Measurements from ENCODE around the gene C4orf50. TPM values are rescaled to one million over a fixed set of nuclear protein-coding genes. Genes with fewer than 3 reads are reported as not detected.

The C4orf50 gene
- total RNA-seq, 1 experiment from 2014 or later: 0.17 TPM

DNA sequence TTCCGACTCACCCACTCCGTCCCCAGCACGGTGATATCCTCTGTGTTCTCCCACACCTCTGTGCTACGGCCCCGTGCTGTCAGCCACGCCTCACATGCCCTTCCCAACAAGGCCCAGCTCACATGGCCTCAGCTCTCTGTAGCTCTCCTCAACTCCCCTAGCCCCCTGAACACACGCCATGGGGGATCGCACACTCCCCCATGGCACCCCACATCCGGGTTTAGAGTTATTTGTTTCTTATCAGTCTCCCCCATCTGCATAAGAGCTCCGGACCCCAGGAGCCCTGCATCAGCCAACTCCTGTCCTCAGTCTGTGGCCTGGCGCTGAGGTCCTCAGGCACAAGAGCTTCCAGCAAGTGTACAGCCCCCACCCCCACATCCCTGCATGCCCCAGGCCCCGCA is 7.0 kb downstream of the C4orf50 start:
- Mint-ChIP-seq H3K4me3 (no peak overlapping the region; a peak in 1 of 5 replicates), H3K4me1 (peaks cover 16 to 18% of the 10 kb centered on the region in 2 experiments), H3K27me3 (ENCODE audit: low read depth) (peaks cover 38% of the 10 kb centered on the region), H3K36me3 (ENCODE audit: insufficient read depth in 1 of 3, low read depth in 3 of 3) (peaks cover 0 to 2% (median 0%) of the 10 kb centered on the region in 3 experiments; a peak in 2 of 7 replicates), H3K9me3 (peaks cover 0 to 3% of the 10 kb centered on the region in 2 experiments; a peak in 1 of 5 replicates), H3K27ac (peak overlapping the region in 1 of 3 experiments; percentile 60; a peak in 2 of 7 replicates)
- H3K27ac ChIP-seq (ENCODE audit: insufficient read length, low read depth, low read length): no peak overlapping the region
- H4K20me1 ChIP-seq (ENCODE audit: control insufficient read depth, insufficient read depth, insufficient read length): no peaks in the 10 kb centered on the region
- no peaks in the 10 kb centered on the region for H3K79me2 ChIP-seq (ENCODE audit: insufficient read depth, low read length)
- no peak overlapping the region for H4K8ac ChIP-seq (replicated peaks; ENCODE audit: insufficient read length, low read depth, low read length)
- H3K27me3 ChIP-seq (ENCODE audit: insufficient read depth, low read length): peaks cover 2% of the 10 kb centered on the region; the same call in 1 of the 2 replicates
- no peaks in the 10 kb centered on the region for H3K4me1 ChIP-seq (ENCODE audit: insufficient read depth, low read length)
- H3K23ac ChIP-seq (ENCODE audit: insufficient read length, low read depth, low read length): no peak overlapping the region
- H3K23me2 ChIP-seq (ENCODE audit: insufficient read length, low read depth, low read length, poor library complexity, severe bottlenecking): no peaks in the 10 kb centered on the region
- TF ChIP-seq, protein P1, sequence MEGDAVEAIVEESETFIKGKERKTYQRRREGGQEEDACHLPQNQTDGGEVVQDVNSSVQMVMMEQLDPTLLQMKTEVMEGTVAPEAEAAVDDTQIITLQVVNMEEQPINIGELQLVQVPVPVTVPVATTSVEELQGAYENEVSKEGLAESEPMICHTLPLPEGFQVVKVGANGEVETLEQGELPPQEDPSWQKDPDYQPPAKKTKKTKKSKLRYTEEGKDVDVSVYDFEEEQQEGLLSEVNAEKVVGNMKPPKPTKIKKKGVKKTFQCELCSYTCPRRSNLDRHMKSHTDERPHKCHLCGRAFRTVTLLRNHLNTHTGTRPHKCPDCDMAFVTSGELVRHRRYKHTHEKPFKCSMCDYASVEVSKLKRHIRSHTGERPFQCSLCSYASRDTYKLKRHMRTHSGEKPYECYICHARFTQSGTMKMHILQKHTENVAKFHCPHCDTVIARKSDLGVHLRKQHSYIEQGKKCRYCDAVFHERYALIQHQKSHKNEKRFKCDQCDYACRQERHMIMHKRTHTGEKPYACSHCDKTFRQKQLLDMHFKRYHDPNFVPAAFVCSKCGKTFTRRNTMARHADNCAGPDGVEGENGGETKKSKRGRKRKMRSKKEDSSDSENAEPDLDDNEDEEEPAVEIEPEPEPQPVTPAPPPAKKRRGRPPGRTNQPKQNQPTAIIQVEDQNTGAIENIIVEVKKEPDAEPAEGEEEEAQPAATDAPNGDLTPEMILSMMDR (conservative IDR thresholded peaks at IDR 0.05): no peak
- WGBS (ENCODE audit: extremely low coverage, insufficient read length, low lambda C conversion rate): no CpG with 5 or more reads among the region's 12 CpGs
- no peak overlapping the region for H4K91ac ChIP-seq (ENCODE audit: insufficient read length, low read depth, low read length)
- no peak overlapping the region for H2BK20ac ChIP-seq (ENCODE audit: low read depth, low read length, poor library complexity, severe bottlenecking)
- H2AFZ ChIP-seq (ENCODE audit: low read length): no peak overlapping the region
- no peaks in the 10 kb centered on the region for H3K9me3 ChIP-seq (ENCODE audit: control insufficient read depth, low read depth, low read length)
- no peaks in the 10 kb centered on the region for H3K79me1 ChIP-seq (ENCODE audit: insufficient read depth, low read depth, low read length, poor library complexity, severe bottlenecking)
- H2BK15ac ChIP-seq (ENCODE audit: low read depth, low read length): no peak overlapping the region
- H3K4ac ChIP-seq (ENCODE audit: low read depth, low read length): no peak overlapping the region
- no peak overlapping the region for H2BK12ac ChIP-seq (ENCODE audit: insufficient read length, low read depth, low read length)
- DNase-seq: no peak
- no peak overlapping the region for H2AK5ac ChIP-seq (ENCODE audit: insufficient read length, low read length)
- H3K14ac ChIP-seq (ENCODE audit: insufficient read depth, low read length): no peak overlapping the region
- H2BK120ac ChIP-seq (ENCODE audit: low read depth, low read length, poor library complexity, severe bottlenecking): no peak overlapping the region
- H3K4me2 ChIP-seq (ENCODE audit: insufficient read depth, insufficient read length, low read length): no peak overlapping the region
- H3T11ph ChIP-seq (ENCODE audit: low read length): no peak overlapping the region
- no peak overlapping the region for H2BK5ac ChIP-seq (ENCODE audit: insufficient read length, low read length)
- H4K5ac ChIP-seq (ENCODE audit: insufficient read length, low read depth, low read length): no peak overlapping the region
- no peak overlapping the region for H3K18ac ChIP-seq (ENCODE audit: insufficient read length, low read depth, low read length)
- H3K56ac ChIP-seq (ENCODE audit: insufficient read length, low read depth, low read length): no peak overlapping the region
- no peak overlapping the region for H3K9ac ChIP-seq (ENCODE audit: extremely low read depth, insufficient read length, low read length)

All from H9 (cell line).